AG09309 (cell line): Measurements from ENCODE around the gene GASK1A.

Experiments used
- DNase-seq: peaks from one replicate; pipeline ENCODE4 v3.0.0-alpha.2; 2010; ENCODE audit warnings: low read depth
- H3K4me3 ChIP-seq: 2 replicates; pipeline ENCODE4 v1.5.1; 2011; ENCODE audit warnings: mild to moderate bottlenecking, low read depth, low read length, moderate library complexity; ENCODE audit not compliant: control insufficient read depth
- TF ChIP-seq, protein P1 (sequence below): IDR thresholded peaks from 2 replicates; pipeline ENCODE4 v1.5.1; 2011; ENCODE audit warnings: mild to moderate bottlenecking, low read depth, low read length, inconsistent platforms; ENCODE audit not compliant: insufficient read depth, control insufficient read depth; ENCODE audit errors: missing control alignments

GASK1A gene

DNA sequence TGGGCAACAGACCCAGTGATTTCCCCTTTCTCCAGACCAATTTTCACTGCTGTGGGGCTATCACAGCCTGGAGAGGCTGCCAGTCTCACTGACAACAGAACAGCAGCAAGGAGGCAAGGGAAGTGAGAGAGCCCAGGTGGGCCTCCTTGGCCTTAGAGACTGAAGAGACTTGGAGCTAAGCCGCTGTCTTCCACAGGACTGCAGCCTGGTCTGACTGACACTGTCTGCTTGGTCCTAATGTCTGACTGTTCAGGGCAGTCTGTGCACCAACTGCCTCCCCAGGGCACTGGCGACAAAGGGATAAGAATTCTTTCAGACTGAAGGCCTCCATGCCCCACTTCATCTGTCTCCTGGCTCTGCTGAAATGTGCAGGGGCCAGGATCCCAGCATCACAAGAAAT is 115.3 kb downstream of the GASK1A start:
- no peak for DNase-seq
- TF ChIP-seq, protein P1, sequence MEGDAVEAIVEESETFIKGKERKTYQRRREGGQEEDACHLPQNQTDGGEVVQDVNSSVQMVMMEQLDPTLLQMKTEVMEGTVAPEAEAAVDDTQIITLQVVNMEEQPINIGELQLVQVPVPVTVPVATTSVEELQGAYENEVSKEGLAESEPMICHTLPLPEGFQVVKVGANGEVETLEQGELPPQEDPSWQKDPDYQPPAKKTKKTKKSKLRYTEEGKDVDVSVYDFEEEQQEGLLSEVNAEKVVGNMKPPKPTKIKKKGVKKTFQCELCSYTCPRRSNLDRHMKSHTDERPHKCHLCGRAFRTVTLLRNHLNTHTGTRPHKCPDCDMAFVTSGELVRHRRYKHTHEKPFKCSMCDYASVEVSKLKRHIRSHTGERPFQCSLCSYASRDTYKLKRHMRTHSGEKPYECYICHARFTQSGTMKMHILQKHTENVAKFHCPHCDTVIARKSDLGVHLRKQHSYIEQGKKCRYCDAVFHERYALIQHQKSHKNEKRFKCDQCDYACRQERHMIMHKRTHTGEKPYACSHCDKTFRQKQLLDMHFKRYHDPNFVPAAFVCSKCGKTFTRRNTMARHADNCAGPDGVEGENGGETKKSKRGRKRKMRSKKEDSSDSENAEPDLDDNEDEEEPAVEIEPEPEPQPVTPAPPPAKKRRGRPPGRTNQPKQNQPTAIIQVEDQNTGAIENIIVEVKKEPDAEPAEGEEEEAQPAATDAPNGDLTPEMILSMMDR = no peak
- no peak overlapping the region for H3K4me3 ChIP-seq

DNA sequence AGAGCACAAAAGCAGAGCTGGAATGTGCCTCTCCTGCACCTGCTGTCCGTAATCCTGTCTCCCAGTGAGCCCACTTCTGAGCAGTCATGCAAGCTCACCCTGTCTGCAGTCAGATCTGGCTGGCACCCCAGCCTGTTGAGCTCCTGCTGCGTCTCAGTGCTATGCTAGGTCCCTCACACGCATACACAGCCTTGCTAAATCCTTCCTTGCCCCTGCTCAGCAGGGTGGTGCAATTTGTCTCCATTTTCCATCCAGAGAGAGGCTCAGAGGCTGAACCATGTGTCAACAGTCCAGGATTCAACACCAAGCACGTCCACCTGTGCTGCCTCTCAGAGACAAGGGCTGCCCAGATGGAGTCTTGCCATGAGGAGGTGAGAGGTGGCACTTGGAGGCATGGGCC is 115.7 kb downstream of the GASK1A start:
- H3K4me3 ChIP-seq = no peak overlapping the region
- TF ChIP-seq, protein P1 = no peak
- no peak for DNase-seq

DNA sequence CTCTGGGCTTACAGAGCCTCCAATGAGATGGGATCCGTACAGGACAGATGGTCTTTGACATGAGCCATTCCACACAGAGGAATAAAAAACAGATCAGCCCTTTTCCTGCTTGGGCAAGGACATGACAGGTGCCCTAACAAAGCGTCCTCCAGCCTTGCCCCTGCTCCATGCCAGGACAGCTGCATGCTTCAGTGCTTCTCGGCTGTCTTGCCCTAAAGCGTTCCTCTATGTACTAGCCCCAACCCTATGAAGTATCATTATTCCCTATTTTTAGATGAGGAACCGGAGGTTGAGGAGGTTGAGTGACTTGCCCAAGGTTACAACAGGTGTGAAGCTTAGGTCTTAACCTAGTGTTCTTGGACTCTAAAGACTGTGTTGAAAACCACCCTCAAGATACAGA is 116.3 kb downstream of the GASK1A start:
- H3K4me3 ChIP-seq = no peak overlapping the region
- DNase-seq = no peak
- TF ChIP-seq, protein P1 = no peak

DNA sequence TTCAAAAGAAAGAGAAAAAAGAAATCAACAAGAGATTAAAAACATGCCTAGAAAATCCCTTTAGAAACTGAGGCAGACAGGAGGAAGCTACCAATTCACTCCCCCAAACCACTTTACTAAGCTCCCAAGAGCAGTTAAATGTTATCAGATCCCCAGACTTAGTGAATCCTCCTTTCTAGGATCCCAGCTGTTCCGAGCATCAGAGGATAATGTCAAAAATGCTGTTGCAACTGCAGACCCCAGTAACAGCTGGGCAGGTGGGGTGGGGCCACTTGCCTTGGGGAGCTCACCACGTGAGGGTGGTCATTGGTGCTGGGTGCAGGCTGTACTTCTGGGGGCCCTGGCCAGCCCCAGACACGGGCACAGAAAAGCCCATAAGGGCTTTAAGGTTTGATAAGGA is 117.7 kb downstream of the GASK1A start:
- TF ChIP-seq, protein P1 = no peak
- no peak overlapping the region for H3K4me3 ChIP-seq
- DNase-seq = no peak

DNA sequence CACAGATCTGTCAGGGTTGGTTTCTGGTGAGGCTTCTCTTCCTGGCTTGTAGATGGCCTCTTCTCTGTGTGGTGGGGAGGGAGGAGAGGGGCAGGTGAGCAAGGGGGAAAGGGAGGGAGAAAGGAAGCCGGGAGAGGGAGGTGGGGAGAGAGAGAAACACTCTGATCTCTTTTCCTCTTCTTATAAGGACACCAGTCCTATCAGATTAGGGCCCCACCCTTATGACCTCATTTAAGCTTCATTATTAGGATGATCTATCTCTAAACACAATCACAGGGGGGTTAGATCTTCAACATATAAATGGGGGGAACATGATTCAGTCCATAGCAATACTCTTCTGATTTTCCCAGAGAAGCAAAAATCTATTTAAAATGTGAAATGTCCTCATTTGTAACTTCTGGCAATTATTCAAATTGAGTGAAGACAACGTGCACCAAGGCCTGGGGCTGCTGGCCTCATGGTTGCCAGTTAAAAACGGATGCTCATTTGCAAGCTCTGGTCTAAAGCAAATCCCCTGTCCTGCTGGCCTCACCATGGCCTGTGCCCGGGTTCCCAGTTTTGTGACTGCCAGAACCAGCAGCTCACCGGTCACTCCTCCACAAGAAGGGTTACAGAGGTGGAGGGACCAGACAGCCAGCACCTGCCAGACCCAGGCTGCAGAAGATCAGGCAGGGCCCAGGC is 118.4 kb downstream of the GASK1A start:
- TF ChIP-seq, protein P1 = no peak
- no peak for DNase-seq
- H3K4me3 ChIP-seq = no peak overlapping the region

DNA sequence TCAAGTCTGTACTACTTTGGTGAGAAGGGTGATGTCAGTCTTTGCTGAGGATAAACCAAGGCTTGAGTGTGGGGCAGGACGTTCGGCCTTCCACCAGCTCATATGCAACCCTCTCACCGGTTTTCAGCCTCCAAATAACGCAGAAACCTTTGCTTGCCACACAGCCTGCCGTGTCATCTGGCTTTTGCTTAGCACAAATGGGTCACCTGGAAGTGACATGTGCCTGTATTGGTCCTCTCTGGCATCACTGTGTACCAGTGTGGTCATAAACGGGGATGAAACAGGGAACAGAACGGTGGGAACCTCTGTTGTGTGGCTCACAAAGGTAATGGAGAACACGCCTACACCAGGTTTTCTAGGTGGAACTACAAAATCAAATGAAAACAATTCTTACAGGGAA is 119.7 kb downstream of the GASK1A start:
- no peak for DNase-seq

More for the DNA sequence above, 119.7 kb downstream of the GASK1A start:
- H3K4me3 ChIP-seq = no peak overlapping the region
- TF ChIP-seq, protein P1 = no peak
